MCF 10A (cell line): ENCODE results near the gene TRAF2. TPM values are rescaled to one million over a fixed set of nuclear protein-coding genes. Genes with fewer than 3 reads are reported as not detected.

Experiments used
- BruUV-seq: library from RNA; stranded (reverse); fragments of 400-500 nt; replicated peaks from 2 replicates; lab custom pipeline; 2021; lab: Mats Ljungman, UMichigan
- CTCF ChIA-PET: fragments of 300-600 bp; sonication (Branson Sonifier 250); formaldehyde crosslinking; extraction: SDS; loops from one replicate; lab custom pipeline; 2021; ENCODE audit warnings: antibody characterized with exemption, inconsistent platforms; lab: Yijun Ruan, JAX
- POLR2A ChIA-PET: fragments of 300-600, 350-650 bp; sonication (Branson Sonifier 250); formaldehyde crosslinking; extraction: SDS; loops from one replicate; lab custom pipeline; 2020; ENCODE audit warnings: antibody characterized with exemption, inconsistent platforms; lab: Yijun Ruan, JAX
- DNase-seq: peaks from one replicate; pipeline ENCODE4 v3.0.0-alpha.2; 2018; ENCODE audit not compliant: unreplicated experiment
- H3K27ac Mint-ChIP-seq: one replicate; pipeline ENCODE4 v1.8.0; 2022; ENCODE audit warnings: mild to moderate bottlenecking, low read depth, mixed read lengths; ENCODE audit not compliant: unreplicated experiment
- H3K27me3 Mint-ChIP-seq: one replicate; pipeline ENCODE4 v1.8.0; 2022; ENCODE audit warnings: mixed read lengths; ENCODE audit not compliant: insufficient read depth, unreplicated experiment
- H3K36me3 Mint-ChIP-seq: one replicate; pipeline ENCODE4 v1.8.0; 2022; ENCODE audit warnings: mild to moderate bottlenecking, moderate library complexity, mixed read lengths; ENCODE audit not compliant: insufficient read depth, unreplicated experiment
- H3K4me1 Mint-ChIP-seq: one replicate; pipeline ENCODE4 v1.8.0; 2022; ENCODE audit warnings: mixed read lengths; ENCODE audit not compliant: insufficient read depth, unreplicated experiment
- H3K4me3 Mint-ChIP-seq: one replicate; pipeline ENCODE4 v1.8.0; 2022; ENCODE audit warnings: mild to moderate bottlenecking, moderate library complexity, mixed read lengths; ENCODE audit not compliant: unreplicated experiment
- H3K9me3 Mint-ChIP-seq: one replicate; pipeline ENCODE4 v1.8.0; 2022; ENCODE audit warnings: mixed read lengths; ENCODE audit not compliant: unreplicated experiment
- CTCF ChIP-seq: fragments of 200-600 bp; IDR thresholded peaks from one replicate; pipeline ENCODE4 v1.8.0; 2022; ENCODE audit warnings: antibody characterized with exemption, mild to moderate bottlenecking; ENCODE audit not compliant: unreplicated experiment
- intact Hi-C: fragments of 100-400 bp; cut with micrococcal nuclease; formaldehyde crosslinking; loops from 2 replicates; pipeline ENCODE4 v1.14.1; 2022
- total RNA-seq: library from RNA; stranded (reverse); gene quantifications from 2 replicates; pipeline ENCODE4 v1.2.3, GENCODE V29; 2022

The TRAF2 gene
- total RNA-seq, 1 experiment from 2014 or later, result 14.1 TPM

GRCh38 chr9:136947028-136947891 lies 60.9 kb downstream of the TRAF2 start:
- TF ChIP-seq CTCF, result no peak
- POLR2A ChIA-PET, result interaction anchor here (1.4 to 1.5 kb wide), 4 partner anchors 13 to 88 kb away, joined by 3 to 9 read pairs (median 7); partner anchors contain the start of gene PAXX
- no peaks in the 10 kb centered on the region for H3K4me1 Mint-ChIP-seq
- no peaks in the 10 kb centered on the region for H3K27me3 Mint-ChIP-seq
- DNase-seq, result no peak
- no peak overlapping the region for H3K4me3 Mint-ChIP-seq
- CTCF ChIA-PET, result interaction anchor here (0.6 to 2.2 kb wide), 18 partner anchors 17 to 340 kb away, joined by 3 to 27 read pairs (median 3); partner anchors contain the start of gene ABCA2
- no peak overlapping the region for H3K27ac Mint-ChIP-seq
- intact Hi-C loops, result loop anchor here (10.0 kb wide), 1 partner anchor 102 kb away; the partner anchor contains the start of genes AJM1 and PHPT1
- peaks cover 5% of the 10 kb centered on the region for H3K36me3 Mint-ChIP-seq
- no peaks in the 10 kb centered on the region for H3K9me3 Mint-ChIP-seq
- no TSS peak for BruUV-seq

DNA sequence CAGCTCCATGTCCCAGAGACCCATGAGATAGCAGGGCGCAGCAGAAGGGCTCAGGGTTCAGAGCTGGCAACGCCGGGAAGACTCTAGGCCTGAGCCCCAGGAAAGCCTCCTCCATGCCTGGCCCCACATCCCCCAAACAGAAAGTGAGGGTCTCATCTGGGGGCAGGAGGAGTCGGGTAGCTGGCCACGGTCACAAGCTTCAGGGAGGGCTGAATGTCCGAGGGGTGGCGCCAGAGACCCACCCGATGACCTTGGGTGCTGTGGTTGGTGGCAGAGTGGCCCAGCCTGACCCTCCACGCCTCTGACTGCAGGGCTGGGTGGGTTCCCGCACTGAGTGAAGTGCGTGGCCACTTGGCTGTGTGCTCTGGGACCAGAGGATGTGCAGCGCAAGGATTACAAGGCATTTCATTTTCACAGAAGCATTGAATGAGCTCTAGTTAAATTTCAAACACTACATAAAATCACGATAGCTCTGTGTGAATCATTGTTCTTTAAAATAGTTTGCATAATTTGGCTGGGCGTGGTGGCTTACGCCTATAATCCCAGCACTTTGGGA lies 61.7 kb downstream of the TRAF2 start:
- peak; percentile 54 for DNase-seq

GRCh38 chr9:136949239-136949816 lies 63.0 kb downstream of the TRAF2 start:
- H3K9me3 Mint-ChIP-seq, result no peaks in the 10 kb centered on the region

More for the DNA sequence above, 61.7 kb downstream of the TRAF2 start:
- Mint-ChIP-seq H3K36me3 (peaks cover 5% of the 10 kb centered on the region), H3K27me3 (no peaks in the 10 kb centered on the region), H3K27ac (peak overlapping the region; percentile 61), H3K4me1 (no peaks in the 10 kb centered on the region), H3K4me3 (peak overlapping the region; percentile 84), H3K9me3 (no peaks in the 10 kb centered on the region)
- CTCF ChIA-PET, result interaction anchor here (0.6 to 2.2 kb wide), 21 partner anchors 17 to 802 kb away, joined by 3 to 27 read pairs (median 3); partner anchors contain the start of genes ABCA2 and PAXX
- POLR2A ChIA-PET, result interaction anchor here (0.6 to 1.5 kb wide), 7 partner anchors 12 to 549 kb away, joined by 3 to 9 read pairs (median 3); partner anchors contain the start of genes EDF1 and PAXX
- TF ChIP-seq CTCF, result peak; percentile 65
- no TSS peak for BruUV-seq
- intact Hi-C loops, result loop anchor here (1.0 to 10.0 kb wide), 3 partner anchors 44 to 103 kb away; partner anchors contain the start of genes AJM1, PAXX and PHPT1

More at GRCh38 chr9:136949239-136949816, 63.0 kb downstream of the TRAF2 start:
- Mint-ChIP-seq H3K27ac (peak overlapping the region; percentile 39), H3K27me3 (no peaks in the 10 kb centered on the region), H3K4me1 (no peaks in the 10 kb centered on the region), H3K4me3 (peak overlapping the region; percentile 84), H3K36me3 (peaks cover 5% of the 10 kb centered on the region)
- DNase-seq, result no peak
- CTCF ChIA-PET, result interaction anchor here (0.6 kb wide), 2 partner anchors 51 to 194 kb away, joined by 3 to 4 read pairs; no protein-coding TSS in a partner anchor
- BruUV-seq, result no TSS peak
- TF ChIP-seq CTCF, result no peak
- intact Hi-C loops, result loop anchor here (10.0 kb wide), 1 partner anchor 105 kb away; the partner anchor contains the start of genes AJM1 and PHPT1
- POLR2A ChIA-PET, result interaction anchor here (0.6 to 1.4 kb wide), 3 partner anchors 15 to 67 kb away, joined by 3 to 4 read pairs (median 3); no protein-coding TSS in a partner anchor
